ENCODE results near the gene ARL8A. TPM values are rescaled to one million over a fixed set of nuclear protein-coding genes. Genes with fewer than 3 reads are reported as not detected.

The ARL8A gene
- total and polyA plus RNA-seq, 10 of the 15 experiments (the other 5 are each of a cell fraction or from before 2014, with no cell fraction given), result 0.34 to 49.2 (median 15.4) TPM

- TF ChIP-seq SPI1 (IDR thresholded peaks at IDR 0.05; ENCODE audit: borderline replicate concordance, insufficient read depth, low read depth, low read length), result peak; percentile 14; the same call in 1 of the 2 replicates
- no peak for TF ChIP-seq RBBP5 (conservative IDR thresholded peaks at IDR 0.05)
- no peak for TF ChIP-seq POU2F2 (IDR thresholded peaks at IDR 0.05; ENCODE audit: borderline replicate concordance, low read depth, low read length)
- TF ChIP-seq NFYA (IDR thresholded peaks at IDR 0.05; ENCODE audit: borderline replicate concordance, low read depth, low read length), result no peak
- no peak for TF ChIP-seq ZBED1 (IDR thresholded peaks at IDR 0.05; ENCODE audit: borderline replicate concordance)
- TF ChIP-seq EED (IDR thresholded peaks at IDR 0.05; ENCODE audit: low read depth), result peak; percentile 4; the same call in 1 of the 2 replicates
- TF ChIP-seq SP1 (IDR thresholded peaks at IDR 0.05; ENCODE audit: low read depth, low read length), result peak; percentile 24
- no peak for TF ChIP-seq ASH2L (IDR thresholded peaks at IDR 0.05; ENCODE audit: borderline replicate concordance, low read depth)
- peak; percentile 20; the same call in 1 of the 2 replicates for TF ChIP-seq CHD2 (IDR thresholded peaks at IDR 0.05; ENCODE audit: borderline replicate concordance, low read depth, low read length)
- TF ChIP-seq HDGF (IDR thresholded peaks at IDR 0.05), result no peak
- TF ChIP-seq ZNF217 (IDR thresholded peaks at IDR 0.05), result no peak
These were observed 17.5 kb upstream of the ARL8A start (continued) for GRCh38 chr1:202162047-202162417.

GRCh38 chr1:202161151-202162046 lies 16.9 kb upstream of the ARL8A start:
- peaks cover 35% of the 10 kb centered on the region for H3K79me2 ChIP-seq (ENCODE audit: control insufficient read depth, insufficient read depth, low read length)
- peak; percentile 11 for ATAC-seq
- FAIRE-seq, result no peak
- H2AFZ ChIP-seq (ENCODE audit: control insufficient read depth, low read depth, low read length), result peak overlapping the region; percentile 40
- peak overlapping the region; percentile 85 for H3K4me3 ChIP-seq
- in situ Hi-C loops (cut with MboI), result no loop called here
- no peaks in the 10 kb centered on the region for H4K20me1 ChIP-seq (ENCODE audit: control insufficient read depth, insufficient read depth)
- H3K4me1 ChIP-seq (ENCODE audit: control insufficient read depth, insufficient read depth, low read length), result peaks cover 66% of the 10 kb centered on the region
- CTCF ChIA-PET, result interaction anchor here (1.1 to 9.2 kb wide), 10 partner anchors 6 to 844 kb away, joined by 3 to 171 read pairs (median 14); partner anchors contain the start of genes ELF3 and LGR6
- peak overlapping the region; percentile 100 for H3K9ac ChIP-seq (ENCODE audit: control insufficient read depth, insufficient read depth, low read length)
- POLR2A ChIA-PET, result interaction anchor here (0.9 to 3.0 kb wide), 3 partner anchors 14 to 28 kb away, joined by 3 to 15 read pairs (median 4); no protein-coding TSS in a partner anchor
- WGBS (ENCODE audit: insufficient coverage, insufficient replicate concordance, low lambda C conversion rate, missing lambda C conversion rate), result 67% methylated on average over 19 of the region's 22 CpGs
- H3K27me3 ChIP-seq (replicated peaks in 1 of 2; ENCODE audit: control insufficient read depth in 2 of 2, insufficient read depth in 2 of 2, low read length in 1 of 2), result no peaks in the 10 kb centered on the region
- H3K36me3 ChIP-seq (ENCODE audit: control insufficient read depth in 2 of 2, insufficient read depth in 2 of 2, low read length in 1 of 2), result peaks cover 2 to 4% of the 10 kb centered on the region in 2 experiments; a peak in 2 of 4 replicates
- H3K27ac ChIP-seq (ENCODE audit: control insufficient read depth, insufficient read depth), result peak overlapping the region; percentile 97
- H3K9me3 ChIP-seq (replicated peaks; ENCODE audit: control insufficient read depth, insufficient read depth, low read length), result no peaks in the 10 kb centered on the region
- RAD21 ChIA-PET (ENCODE audit: unreplicated experiment), result interaction anchor here (1.2 to 2.1 kb wide), 4 partner anchors 18 to 28 kb away, joined by 3 to 11 read pairs (median 9); partner anchors contain the start of gene ARL8A
- no peak for DNase-seq (ENCODE audit: low read depth, low spot score)
- intact Hi-C loops (cut with micrococcal nuclease; ENCODE audit: unreplicated experiment), result no loop called here
- H3K4me2 ChIP-seq (ENCODE audit: control insufficient read depth, insufficient read depth), result peak overlapping the region; percentile 100
- SMC1A ChIA-PET (ENCODE audit: uncharacterized antibody, unreplicated experiment), result interaction anchor here (0.9 to 2.1 kb wide), 6 partner anchors 19 to 181 kb away, joined by 3 to 7 read pairs (median 4); partner anchors contain the start of genes LGR6 and UBE2T
- BruUV-seq (replicated peaks), result no TSS peak
- TF ChIP-seq RFX5 (IDR thresholded peaks at IDR 0.05; ENCODE audit: low read depth, low read length) (no peak), LARP7 (IDR thresholded peaks at IDR 0.05) (peak; percentile 36; the same call in 1 of the 2 replicates), CUX1 (IDR thresholded peaks at IDR 0.05; ENCODE audit: insufficient replicate concordance, low read depth, low read length) (no peak), DPF2 (IDR thresholded peaks at IDR 0.05) (peak; percentile 41; the same call in 1 of the 2 replicates), NR2C2 (IDR thresholded peaks at IDR 0.05; ENCODE audit: borderline replicate concordance, control insufficient read depth, insufficient read length, low read depth) (no peak), SMARCA5 (IDR thresholded peaks at IDR 0.05) (peak; percentile 10; the same call in 1 of the 2 replicates), BHLHE40 (IDR thresholded peaks at IDR 0.05; ENCODE audit: borderline replicate concordance in 1 of 2, low read depth in 2 of 2, low read length in 1 of 2) (no peak), CHD4 (IDR thresholded peaks at IDR 0.05) (no peak)

Data from GM12878 (cell line).